SHP77 (cell line): ENCODE measurements around the gene GUK1.

ENCODE experiments used
- DNase-seq, 2 experiments: peaks; one replicate each; lab custom pipeline; 2025; lab: John Stamatoyannopoulos, UW

Gene GUK1

GRCh38 chr1:228139931-228140723 lies at the start of gene GUK1:
TSS of gene GUK1 (plus strand) at chr1:228140279. CDS start at chr1:228140303, 24 bp downstream.
- peak; percentile 99 for DNase-seq

GRCh38 chr1:228090613-228091081 lies 49.4 kb upstream of the GUK1 start:
- no peak for DNase-seq

- no peak for DNase-seq
These were observed 49.0 kb upstream of the GUK1 start for GRCh38 chr1:228091084-228091483.

GRCh38 chr1:228092342-228093049 lies 47.6 kb upstream of the GUK1 start:
- no peak for DNase-seq

GRCh38 chr1:228093050-228093906 lies 46.8 kb upstream of the GUK1 start:
- DNase-seq: no peak

- no peak for DNase-seq
These were observed 45.6 kb upstream of the GUK1 start for GRCh38 chr1:228094432-228095016.

- no peak for DNase-seq
These were observed 44.9 kb upstream of the GUK1 start for GRCh38 chr1:228095161-228095560.

GRCh38 chr1:228095938-228096337 lies 44.1 kb upstream of the GUK1 start:
- DNase-seq: no peak

GRCh38 chr1:228096416-228097332 lies 43.4 kb upstream of the GUK1 start:
- no peak for DNase-seq

GRCh38 chr1:228097333-228098081 lies 42.6 kb upstream of the GUK1 start:
- no peak for DNase-seq

- no peak for DNase-seq
These were observed 41.7 kb upstream of the GUK1 start for GRCh38 chr1:228098323-228098931.

GRCh38 chr1:228099331-228099732 lies 40.7 kb upstream of the GUK1 start:
- DNase-seq: no peak

- DNase-seq: no peak
These were observed 39.1 kb upstream of the GUK1 start for GRCh38 chr1:228100822-228101613.

- DNase-seq: no peak
These were observed 38.5 kb upstream of the GUK1 start for GRCh38 chr1:228101614-228101993.

- DNase-seq: peak; percentile 12 to 18
These were observed 37.9 kb upstream of the GUK1 start for GRCh38 chr1:228101994-228102790.

GRCh38 chr1:228102791-228103620 lies 37.1 kb upstream of the GUK1 start, which contains the start of gene C1orf35:
TSS of gene C1orf35 (minus strand) at chr1:228103325. CDS start at chr1:228103227, 98 bp downstream.
- peak; percentile 85 to 94 for DNase-seq
